HepG2 (cell line): ENCODE measurements around the gene DROSHA. TPM values are rescaled to one million over a fixed set of nuclear protein-coding genes. Genes with fewer than 3 reads are reported as not detected.

ENCODE experiments used
- ATAC-seq: fragments of 200-7000 bp; cut with Tn5 transposase; 3 replicates; pipeline ENCODE4 v1.9.1; 2020; ENCODE audit warnings: mild to moderate bottlenecking, moderate library complexity
- BruUV-seq: library from RNA; stranded (reverse); fragments of 400-500 nt; replicated peaks from 2 replicates; lab custom pipeline; 2021; lab: Mats Ljungman, UMichigan
- CTCF ChIA-PET: fragments of 300-600 bp; formaldehyde crosslinking; extraction: SDS; loops from one replicate; lab custom pipeline; 2021; ENCODE audit warnings: low total read pairs, inconsistent platforms, low intra/inter-chr PET ratio; lab: Yijun Ruan, JAX
- POLR2A ChIA-PET: fragments of 350-600 bp; sonication (Branson Sonifier 250); formaldehyde crosslinking; loops from one replicate; lab custom pipeline; 2020; ENCODE audit warnings: antibody characterized with exemption, inconsistent platforms; lab: Yijun Ruan, JAX
- DNase-seq: peaks from one replicate; pipeline ENCODE4 v3.0.0-alpha.2; 2015; ENCODE audit warnings: low spot score
- FAIRE-seq: peaks from 3 replicates; lab custom pipeline; 2011; peaks lifted over from hg19 to GRCh38; lab: Jason Lieb, UNC
- H2AFZ ChIP-seq: one replicate; pipeline ENCODE4 v1.6.1; 2011; ENCODE audit warnings: low read length, inconsistent platforms
- H3K27ac ChIP-seq: fragments of 300-600 bp; 3 replicates; pipeline ENCODE4 v1.8.0; 2011; ENCODE audit warnings: mixed run types, mild to moderate bottlenecking, mixed read lengths, low read length, inconsistent platforms; ENCODE audit not compliant: insufficient read depth; ENCODE audit errors: extremely low read length
- H3K27me3 ChIP-seq, 2 experiments: fragments of 200-600 bp in 1 of 2; 2 replicates in 1 of 2; 3 replicates in 1 of 2; pipeline versions ENCODE4 v1.6.0 to v1.8.0; 2011; ENCODE audit warnings: low read length in 2 of 2, mild to moderate bottlenecking in 2 of 2, moderate library complexity in 2 of 2, inconsistent platforms in 1 of 2; ENCODE audit not compliant: insufficient read depth in 2 of 2, control insufficient read depth in 1 of 2
- H3K36me3 ChIP-seq, 2 experiments: fragments of 200-600 bp in 1 of 2; replicated peaks in 1 of 2; 2 replicates in 1 of 2; 3 replicates in 1 of 2; pipeline versions ENCODE4 v1.5.1 to v1.8.0; 2011; ENCODE audit warnings: low read length in 2 of 2, inconsistent platforms in 1 of 2; ENCODE audit not compliant: insufficient read depth in 2 of 2, control insufficient read depth in 1 of 2
- H3K4me1 ChIP-seq: 2 replicates; pipeline ENCODE4 v1.5.1; 2012; ENCODE audit warnings: low read length, inconsistent platforms; ENCODE audit not compliant: insufficient read depth
- H3K4me2 ChIP-seq: 2 replicates; pipeline ENCODE4 v1.6.0; 2011; ENCODE audit warnings: low read depth, low read length, inconsistent platforms
- H3K4me3 ChIP-seq, 3 experiments: fragments of 200-600 bp in 1 of 3; sonication (generic), shearing (Covaris generic) in 1 of 3; replicated peaks in 1 of 3; 2 replicates each; pipeline ENCODE4 v1.5.1; 2011 to 2016; ENCODE audit warnings: low read length in 3 of 3, inconsistent platforms in 2 of 3, low read depth in 2 of 3, mild to moderate bottlenecking in 2 of 3, control low read depth in 1 of 3, mixed read lengths in 1 of 3; ENCODE audit not compliant: insufficient read depth in 1 of 3
- H3K79me2 ChIP-seq: one replicate; pipeline ENCODE4 v1.6.1; 2011; ENCODE audit warnings: low read length, inconsistent platforms; ENCODE audit not compliant: insufficient read depth
- H3K9ac ChIP-seq: 2 replicates; pipeline ENCODE4 v1.6.0; 2011; ENCODE audit warnings: mild to moderate bottlenecking, low read depth, low read length, inconsistent platforms; ENCODE audit not compliant: insufficient read depth
- H3K9me3 ChIP-seq: 2 replicates; pipeline ENCODE4 v1.5.1; 2012; ENCODE audit warnings: mild to moderate bottlenecking, low read length
- H4K20me1 ChIP-seq: 2 replicates; pipeline ENCODE4 v1.6.0; 2011; ENCODE audit warnings: inconsistent platforms, mild to moderate bottlenecking, low read length, moderate library complexity; ENCODE audit not compliant: insufficient read depth
- CHCHD3 ChIP-seq: sonication (generic); formaldehyde crosslinking; IDR thresholded peaks from 2 replicates; pipeline ENCODE4 v1.8.0; 2022; ENCODE audit warnings: mild to moderate bottlenecking, missing genetic modification reagents, moderate library complexity
- GABPB1 ChIP-seq: IDR thresholded peaks from 2 replicates; pipeline ENCODE4 v1.6.1; 2016; ENCODE audit warnings: mild to moderate bottlenecking, missing genetic modification reagents, moderate library complexity, missing compliant biosample characterization
- KLF15 ChIP-seq: sonication (generic); formaldehyde crosslinking; IDR thresholded peaks from 2 replicates; pipeline ENCODE4 v1.8.1; 2023; ENCODE audit warnings: borderline replicate concordance, mild to moderate bottlenecking, inconsistent platforms, missing genetic modification reagents, mixed read lengths
- KLF16 ChIP-seq, 2 experiments: sonication (generic) in 1 of 2; formaldehyde crosslinking in 1 of 2; IDR thresholded peaks; 2 replicates each; pipeline versions ENCODE4 v1.6.1 to v1.8.0; 2016 to 2023; ENCODE audit warnings: missing genetic modification reagents in 2 of 2, missing compliant biosample characterization in 1 of 2
- MAFF ChIP-seq: IDR thresholded peaks from 2 replicates; pipeline ENCODE4 v1.6.1; 2011; ENCODE audit warnings: low read depth, low read length, improper control_type of control experiment
- MAFK ChIP-seq, 2 experiments: IDR thresholded peaks in 1 of 2; conservative IDR thresholded peaks in 1 of 2; 2 replicates each; pipeline ENCODE4 v1.6.1; 2011; ENCODE audit warnings: improper control_type of control experiment in 2 of 2, low read length in 2 of 2
- ONECUT2 ChIP-seq: sonication (generic); formaldehyde crosslinking; IDR thresholded peaks from 2 replicates; pipeline ENCODE4 v1.4.0; 2020; ENCODE audit warnings: missing genetic modification reagents
- SRSF9 ChIP-seq: fragments of 200-400 bp; formaldehyde crosslinking; IDR thresholded peaks from 2 replicates; pipeline ENCODE4 v1.6.1; 2018; ENCODE audit warnings: borderline replicate concordance, mild to moderate bottlenecking, low read depth, low read length; ENCODE audit not compliant: insufficient read depth, poor library complexity, severe bottlenecking
- ZMYM4 ChIP-seq: sonication (generic); formaldehyde crosslinking; IDR thresholded peaks from 2 replicates; pipeline ENCODE4 v1.8.1; 2023; ENCODE audit warnings: mild to moderate bottlenecking, missing genetic modification reagents
- ZNF737 ChIP-seq: sonication (generic); formaldehyde crosslinking; IDR thresholded peaks from 2 replicates; pipeline ENCODE4 v1.5.0; 2020; ENCODE audit warnings: missing genetic modification reagents, mild to moderate bottlenecking, borderline replicate concordance
- WGBS: methylation state at CpG from one replicate; pipeline ENCODE4 v1.1.6; 2017; ENCODE audit warnings: low lambda C conversion rate; 5-methylcytosine and 5-hydroxymethylcytosine counted together
- in situ Hi-C: cut with HindIII; loops from 2 replicates; pipeline ENCODE4 v1.10.0; 2017; ENCODE audit warnings: low pct_unique_long_range_greater_than_20kb; ENCODE audit not compliant: extremely low pct_ligation_motif_present
- intact Hi-C: fragments of 100-400 bp; cut with micrococcal nuclease; formaldehyde crosslinking; loops from one replicate; pipeline ENCODE4 v1.10.0; 2022; ENCODE audit not compliant: unreplicated experiment
- polyA plus RNA-seq, 8 experiments: library from polyadenylated mRNA; depleted of rRNA in 3 of 8; stranded (reverse) in 7 of 8; unstranded in 1 of 8; fragments of >200 nt; fragmentation: Illumina TruSeq in 4 of 8; extraction: Trizol in 4 of 8; gene quantifications; 2 replicates each; pipeline versions ENCODE4 v1.2.1 to v1.2.3, GENCODE V29; 2011 to 2016; ENCODE audit warnings: low read depth in 4 of 8, missing spikeins in 1 of 8, mixed read lengths in 1 of 8; ENCODE audit not compliant: insufficient read depth in 1 of 8
- total RNA-seq, 5 experiments: library from RNA; depleted of rRNA; stranded (reverse); fragments of >200 nt; fragmentation: Illumina TruSeq; extraction: Trizol; gene quantifications; 2 replicates each; pipeline ENCODE4 v1.2.3, GENCODE V29; 2016; ENCODE audit warnings: low read depth in 1 of 5
- TF ChIP-seq, protein P1 (sequence below): sonication (generic); formaldehyde crosslinking; IDR thresholded peaks from 2 replicates; pipeline ENCODE4 v1.8.1; 2023; ENCODE audit warnings: mild to moderate bottlenecking, missing genetic modification reagents, borderline replicate concordance

Gene DROSHA
- total and polyA plus RNA-seq, 2 of the 13 experiments (the other 11 are each of a cell fraction or from before 2014, with no cell fraction given): 22.3 to 29.4 TPM

- 0% methylated on average over 4 of the region's 5 CpGs for WGBS
- H3K27me3 ChIP-seq: peaks cover 0 to 11% of the 10 kb centered on the region in 2 experiments; a peak in 2 of 5 replicates
- no peak overlapping the region for H3K4me3 ChIP-seq
- DNase-seq (no peak), ATAC-seq (no peak), FAIRE-seq (no peak)
- no peaks in the 10 kb centered on the region for H3K36me3 ChIP-seq
- no peak overlapping the region for H3K9ac ChIP-seq
- H3K79me2 ChIP-seq: no peaks in the 10 kb centered on the region
- CTCF ChIA-PET: no interaction called here
- no peak overlapping the region for H2AFZ ChIP-seq
- H4K20me1 ChIP-seq: no peaks in the 10 kb centered on the region
- intact Hi-C loops: no loop called here
- H3K9me3 ChIP-seq: peaks cover 10% of the 10 kb centered on the region; the same call in 1 of the 2 replicates
- TF ChIP-seq CHCHD3 (CRISPR knock-in tag) (no peak), MAFF (peak; percentile 59), MAFK (conservative IDR thresholded peaks at IDR 0.05 in 1 of 2, IDR thresholded peaks at IDR 0.05 in 1 of 2; ENCODE audit: low read length in 2 of 2) (peak; percentile 53 to 72), GABPB1 (CRISPR knock-in tag) (no peak), KLF15 (CRISPR knock-in tag) (no peak), ZMYM4 (no peak)
- no peak overlapping the region for H3K27ac ChIP-seq
- H3K4me2 ChIP-seq: no peak overlapping the region
- in situ Hi-C loops: no loop called here
- no peaks in the 10 kb centered on the region for H3K4me1 ChIP-seq
- POLR2A ChIA-PET: no interaction called here
- no TSS peak for BruUV-seq
Observed at GRCh38 chr5:31366941-31367340, 165.0 kb downstream of the DROSHA start.

DNA sequence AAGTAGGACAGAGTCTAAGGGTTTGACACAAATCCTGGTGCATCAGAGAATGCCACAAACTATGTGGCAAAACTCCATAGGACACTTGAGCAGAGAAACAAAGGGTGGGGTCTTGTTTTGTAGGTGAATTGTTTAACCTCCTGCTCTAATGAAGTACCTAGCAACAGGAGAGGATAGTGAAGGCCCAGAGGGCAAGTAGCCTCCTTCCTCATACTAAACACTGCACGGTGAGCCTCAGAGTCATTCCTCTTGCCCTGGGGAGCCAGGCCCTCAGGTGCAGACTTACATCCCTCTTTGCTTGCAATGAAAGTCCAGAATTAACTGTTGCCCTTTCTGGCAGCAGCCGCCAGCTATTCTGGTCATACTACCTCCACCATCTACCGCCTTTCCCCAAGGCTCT is 166.1 kb downstream of the DROSHA start:
- no peak for FAIRE-seq
- Histone ChIP-seq H3K36me3 (no peaks in the 10 kb centered on the region), H3K9ac (no peak overlapping the region), H2AFZ (no peak overlapping the region), H4K20me1 (no peaks in the 10 kb centered on the region), H3K9me3 (peaks cover 10% of the 10 kb centered on the region; the same call in 1 of the 2 replicates), H3K4me2 (no peak overlapping the region), H3K27me3 (peaks cover 0 to 11% of the 10 kb centered on the region in 2 experiments; a peak in 1 of 5 replicates), H3K79me2 (no peaks in the 10 kb centered on the region), H3K4me1 (no peaks in the 10 kb centered on the region), H3K27ac (no peak overlapping the region), H3K4me3 (no peak overlapping the region)
- in situ Hi-C loops (no loop called here), intact Hi-C loops (no loop called here)
- CTCF ChIA-PET: no interaction called here
- TF ChIP-seq ONECUT2 (CRISPR knock-in tag): no peak
- TF ChIP-seq ZNF737: no peak
- TF ChIP-seq, protein P1, sequence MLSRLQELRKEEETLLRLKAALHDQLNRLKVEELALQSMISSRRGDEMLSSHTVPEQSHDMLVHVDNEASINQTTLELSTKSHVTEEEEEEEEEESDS (CRISPR knock-in tag): no peak
- no peak for TF ChIP-seq KLF16 (CRISPR knock-in tag; IDR thresholded peaks at IDR 0.05)
- TF ChIP-seq SRSF9: no peak
- 3% methylated on average over 3 of the region's 3 CpGs for WGBS
- no peak for ATAC-seq
- BruUV-seq: no TSS peak
- POLR2A ChIA-PET: no interaction called here
- DNase-seq: no peak
